Adipocyte (in vitro differentiated cells): Measurements from ENCODE around the gene PHIP.
A peak's percentile ranks its signal among the peaks of the same experiment; 100 is the strongest.
"Not testable (repeated sequence)": the region's sequence is repeated elsewhere in the genome, so short reads cannot be mapped to it uniquely, and the experiment has no call there.

Experiments
- DNase-seq: peaks from one replicate; pipeline ENCODE4 v3.0.0-alpha.2; 2015; ENCODE audit warnings: low read depth
- H3K27me3 ChIP-seq: replicated peaks from 2 replicates; pipeline ENCODE4 v1.7.0; 2013; ENCODE audit warnings: mild to moderate bottlenecking, low read length, moderate library complexity; ENCODE audit not compliant: control insufficient read depth, insufficient read depth
- H3K36me3 ChIP-seq: 2 replicates; pipeline ENCODE4 v1.7.0; 2013; ENCODE audit warnings: low read length, mild to moderate bottlenecking, moderate library complexity; ENCODE audit not compliant: control insufficient read depth, insufficient read depth, severe bottlenecking
- H3K4me1 ChIP-seq: 2 replicates; pipeline ENCODE4 v1.7.0; 2013; ENCODE audit warnings: mild to moderate bottlenecking, low read length, moderate library complexity; ENCODE audit not compliant: control insufficient read depth, insufficient read depth
- H3K4me3 ChIP-seq: 2 replicates; pipeline ENCODE4 v1.7.0; 2013; ENCODE audit warnings: mild to moderate bottlenecking, low read length, moderate library complexity
- H3K9ac ChIP-seq: 2 replicates; pipeline ENCODE4 v1.7.0; 2013; ENCODE audit warnings: mild to moderate bottlenecking, low read length, moderate library complexity
- H3K9me3 ChIP-seq: 2 replicates; pipeline ENCODE4 v1.7.0; 2013; ENCODE audit warnings: mild to moderate bottlenecking, low read length, moderate library complexity; ENCODE audit not compliant: control insufficient read depth

The PHIP gene

GRCh38 chr6:79078075-79078969 is at the start of gene PHIP:
Gene PHIP, minus strand, starts transcription at chr6:79078254. Its CDS starts 186 bp downstream, at chr6:79078068.
- Histone ChIP-seq H3K4me3 (peak within 1 kb of the TSS; percentile 89), H3K4me1 (peaks cover 32% of the 10 kb centered on the region), H3K27me3 (no peaks in the 10 kb centered on the region), H3K9me3 (no peaks in the 10 kb centered on the region), H3K9ac (peak within 1 kb of the TSS; percentile 90), H3K36me3 (no peaks in the 10 kb centered on the region)
- DNase-seq, result peak; percentile 98

GRCh38 chr6:79127660-79128059 is 49.6 kb upstream of the PHIP start:
- H3K36me3 ChIP-seq, result no peaks in the 10 kb centered on the region
- no peaks in the 10 kb centered on the region for H3K4me1 ChIP-seq
- H3K9me3 ChIP-seq, result peaks cover 5% of the 10 kb centered on the region
- no peak overlapping the region for H3K4me3 ChIP-seq
- no peak for DNase-seq
- no peak overlapping the region for H3K9ac ChIP-seq
- H3K27me3 ChIP-seq, result no peaks in the 10 kb centered on the region

- Histone ChIP-seq H3K27me3 (no peaks in the 10 kb centered on the region), H3K36me3 (no peaks in the 10 kb centered on the region), H3K9me3 (no peaks in the 10 kb centered on the region), H3K4me3 (no peak overlapping the region), H3K9ac (no peak overlapping the region), H3K4me1 (no peaks in the 10 kb centered on the region)
- DNase-seq, result no peak
These were observed 41.2 kb upstream of the PHIP start for GRCh38 chr6:79119217-79119616.

- H3K9me3 ChIP-seq, result no peaks in the 10 kb centered on the region
- H3K4me3 ChIP-seq, result no peak overlapping the region
- H3K9ac ChIP-seq, result no peak overlapping the region
- H3K4me1 ChIP-seq, result no peaks in the 10 kb centered on the region
- H3K36me3 ChIP-seq, result no peaks in the 10 kb centered on the region
- DNase-seq, result no peak
- H3K27me3 ChIP-seq, result no peaks in the 10 kb centered on the region
These were observed 39.7 kb upstream of the PHIP start for GRCh38 chr6:79117752-79118151.

GRCh38 chr6:79115553-79116182 is 37.6 kb upstream of the PHIP start:
- H3K9ac ChIP-seq, result no peak overlapping the region
- H3K4me1 ChIP-seq, result no peaks in the 10 kb centered on the region
- no peaks in the 10 kb centered on the region for H3K27me3 ChIP-seq
- DNase-seq, result no peak
- no peaks in the 10 kb centered on the region for H3K36me3 ChIP-seq
- H3K4me3 ChIP-seq, result no peak overlapping the region
- H3K9me3 ChIP-seq, result no peaks in the 10 kb centered on the region

GRCh38 chr6:79111549-79111948 is 33.5 kb upstream of the PHIP start:
- H3K4me1 ChIP-seq, result no peaks in the 10 kb centered on the region
- H3K36me3 ChIP-seq, result no peaks in the 10 kb centered on the region
- DNase-seq, result no peak
- no peaks in the 10 kb centered on the region for H3K9me3 ChIP-seq
- no peak overlapping the region for H3K9ac ChIP-seq
- H3K27me3 ChIP-seq, result no peaks in the 10 kb centered on the region
- no peak overlapping the region for H3K4me3 ChIP-seq

GRCh38 chr6:79101164-79101563 is 23.1 kb upstream of the PHIP start:
- DNase-seq, result no peak
- Histone ChIP-seq H3K4me1 (no peaks in the 10 kb centered on the region), H3K9ac (no peak overlapping the region), H3K36me3 (no peaks in the 10 kb centered on the region), H3K4me3 (no peak overlapping the region), H3K9me3 (no peaks in the 10 kb centered on the region), H3K27me3 (no peaks in the 10 kb centered on the region)

- DNase-seq, result no peak
- no peaks in the 10 kb centered on the region for H3K4me1 ChIP-seq
These were observed 22.2 kb upstream of the PHIP start for GRCh38 chr6:79100304-79100703.

GRCh38 chr6:79094938-79095337 is 16.9 kb upstream of the PHIP start:
- H3K4me3 ChIP-seq, result no peak overlapping the region
- H3K36me3 ChIP-seq, result no peaks in the 10 kb centered on the region
- H3K4me1 ChIP-seq, result no peaks in the 10 kb centered on the region
- H3K9ac ChIP-seq, result no peak overlapping the region
- no peak for DNase-seq
- H3K9me3 ChIP-seq, result no peaks in the 10 kb centered on the region
- no peaks in the 10 kb centered on the region for H3K27me3 ChIP-seq

More at GRCh38 chr6:79100304-79100703, 22.2 kb upstream of the PHIP start:
- Histone ChIP-seq H3K4me3 (no peak overlapping the region), H3K9ac (no peak overlapping the region), H3K27me3 (no peaks in the 10 kb centered on the region), H3K36me3 (no peaks in the 10 kb centered on the region), H3K9me3 (no peaks in the 10 kb centered on the region)

- not testable (repeated sequence) for H3K4me3 ChIP-seq, H3K4me1 ChIP-seq, H3K36me3 ChIP-seq, DNase-seq, H3K9me3 ChIP-seq, H3K27me3 ChIP-seq, H3K9ac ChIP-seq
These were observed 13.7 kb upstream of the PHIP start for GRCh38 chr6:79091801-79092200.

- no peak for DNase-seq
- Histone ChIP-seq H3K9ac (no peak overlapping the region), H3K4me1 (no peaks in the 10 kb centered on the region), H3K27me3 (no peaks in the 10 kb centered on the region), H3K36me3 (no peaks in the 10 kb centered on the region), H3K9me3 (no peaks in the 10 kb centered on the region), H3K4me3 (no peak overlapping the region)
These were observed 11.7 kb upstream of the PHIP start for GRCh38 chr6:79089552-79090404.
